Measurements from ENCODE around the gene HIPK1. TPM values are rescaled to one million over a fixed set of nuclear protein-coding genes. Genes with fewer than 3 reads are reported as not detected.

Gene HIPK1
- total RNA-seq, 5 donors from 2014 or later (not counting 1 experiment from before 2014, with no cell fraction given) = 99.5 to 189 (median 103) TPM

DNA sequence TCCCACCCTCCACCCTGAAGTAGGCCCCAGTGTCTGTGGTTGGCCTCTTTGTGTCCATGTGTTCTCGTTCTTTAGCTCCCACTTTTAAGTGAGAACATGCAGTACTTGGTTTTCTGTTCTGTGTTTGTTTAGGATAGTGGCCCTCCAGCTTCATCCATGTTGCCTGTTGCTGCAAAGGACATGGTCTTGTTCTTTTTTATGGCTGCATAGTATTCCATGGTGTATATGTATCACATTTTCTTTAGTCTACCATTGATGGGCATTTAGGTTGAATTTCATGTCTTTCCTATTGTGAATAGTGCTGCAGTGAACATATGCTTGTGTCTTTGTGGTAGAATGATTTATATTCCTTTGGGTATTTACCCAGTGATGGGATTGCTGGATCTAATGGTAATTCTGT is 6.1 kb downstream of the HIPK1 start:
- Histone ChIP-seq H3K36me3 (ENCODE audit: control insufficient read depth in 2 of 2, extremely low read depth in 1 of 2, insufficient read depth in 1 of 2, low read length in 1 of 2) (no peaks in the 10 kb centered on the region), H3K27ac (ENCODE audit: low read length) (peak overlapping the region; percentile 54), H3K27me3 (replicated peaks in 1 of 2; ENCODE audit: control insufficient read depth in 2 of 2, extremely low read depth in 1 of 2, insufficient read depth in 2 of 2, low read length in 1 of 2) (no peaks in the 10 kb centered on the region), H3K9me3 (no peaks in the 10 kb centered on the region), H3K4me1 (ENCODE audit: control insufficient read depth in 1 of 2, extremely low read depth in 1 of 2, insufficient read depth in 2 of 2, low read length in 2 of 2) (peaks cover 57 to 70% of the 10 kb centered on the region in 2 experiments), H3K4me3 (ENCODE audit: control insufficient read depth in 1 of 2, extremely low read depth in 1 of 2, low read length in 1 of 2) (no peak overlapping the region)
- POLR2A ChIA-PET = interaction anchor here (0.6 to 9.2 kb wide), 14 partner anchors 8 to 1581 kb away, joined by 3 to 221 read pairs (median 7); no protein-coding TSS in a partner anchor
- CTCF ChIA-PET = interaction anchor here (0.6 to 2.1 kb wide), 7 partner anchors 9 to 1227 kb away, joined by 3 to 9 read pairs (median 3); no protein-coding TSS in a partner anchor
- peak overlapping the region in 1 of 3 donors; percentile 27 for H3K4me3 Mint-ChIP-seq
- ATAC-seq (replicated peaks in 1 of 4) = no peak
- H3K27me3 Mint-ChIP-seq = no peaks in the 10 kb centered on the region
- no peak for DNase-seq
- peak overlapping the region; percentile 72 to 76 for H3K27ac Mint-ChIP-seq
- peaks cover 93 to 95% (median 94%) of the 10 kb centered on the region in 3 donors for H3K4me1 Mint-ChIP-seq
- H3K9me3 Mint-ChIP-seq = no peaks in the 10 kb centered on the region
- 88% methylated on average over 1 of the region's 1 CpG for WGBS (ENCODE audit: insufficient coverage)
- H3K36me3 Mint-ChIP-seq = peaks cover 22% of the 10 kb centered on the region

DNA sequence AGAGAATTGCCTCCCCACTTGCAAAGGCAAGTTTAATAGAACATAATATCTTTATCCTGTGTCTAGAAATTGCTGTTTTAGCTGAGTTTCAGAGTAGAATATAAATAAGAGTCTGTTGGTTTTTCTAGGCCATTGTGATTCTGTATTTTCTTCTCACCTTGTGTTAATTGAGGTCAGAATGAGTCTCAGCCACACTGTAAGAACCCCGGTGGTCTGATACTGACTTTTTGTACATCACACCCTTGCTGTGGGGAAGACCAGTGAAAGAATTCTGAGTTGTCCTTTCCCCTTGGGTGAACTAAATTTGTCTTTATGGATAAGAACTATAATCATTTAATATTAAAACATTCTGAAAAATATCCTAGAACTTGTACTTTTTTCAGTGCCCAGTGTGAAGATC is 6.8 kb downstream of the HIPK1 start:
- Mint-ChIP-seq H3K36me3 (peaks cover 30% of the 10 kb centered on the region), H3K27ac (peak overlapping the region; percentile 72 to 76), H3K4me3 (peak overlapping the region in 1 of 3 donors; percentile 27), H3K4me1 (peaks cover 93 to 95% (median 95%) of the 10 kb centered on the region in 3 donors), H3K9me3 (no peaks in the 10 kb centered on the region), H3K27me3 (no peaks in the 10 kb centered on the region)
- CTCF ChIA-PET = interaction anchor here in 1 of 2 donors (0.7 to 2.1 kb wide), 2 partner anchors 11 to 68 kb away, joined by 3 to 9 read pairs; no protein-coding TSS in a partner anchor
- H3K9me3 ChIP-seq = no peaks in the 10 kb centered on the region
- peaks cover under 1 to 2% of the 10 kb centered on the region in 2 donors for H3K36me3 ChIP-seq (ENCODE audit: control insufficient read depth in 2 of 2, extremely low read depth in 1 of 2, insufficient read depth in 1 of 2, low read length in 1 of 2)
- H3K27me3 ChIP-seq (replicated peaks in 1 of 2; ENCODE audit: control insufficient read depth in 2 of 2, extremely low read depth in 1 of 2, insufficient read depth in 2 of 2, low read length in 1 of 2) = no peaks in the 10 kb centered on the region
- H3K27ac ChIP-seq (ENCODE audit: low read length) = peak overlapping the region; percentile 54
- POLR2A ChIA-PET = interaction anchor here (1.0 to 9.2 kb wide), 3 partner anchors 10 to 100 kb away, joined by 3 to 221 read pairs (median 20); no protein-coding TSS in a partner anchor
- no peak for ATAC-seq (replicated peaks in 1 of 4)
- no CpG with 5 or more reads among the region's 1 CpG for WGBS (ENCODE audit: insufficient coverage)
- DNase-seq = peak in 2 of 35 experiments; percentile 16 to 40
- H3K4me1 ChIP-seq (ENCODE audit: control insufficient read depth in 1 of 2, extremely low read depth in 1 of 2, insufficient read depth in 2 of 2, low read length in 2 of 2) = peaks cover 59 to 74% of the 10 kb centered on the region in 2 experiments
- no peak overlapping the region for H3K4me3 ChIP-seq (ENCODE audit: control insufficient read depth in 1 of 2, extremely low read depth in 1 of 2, low read length in 1 of 2)

DNA sequence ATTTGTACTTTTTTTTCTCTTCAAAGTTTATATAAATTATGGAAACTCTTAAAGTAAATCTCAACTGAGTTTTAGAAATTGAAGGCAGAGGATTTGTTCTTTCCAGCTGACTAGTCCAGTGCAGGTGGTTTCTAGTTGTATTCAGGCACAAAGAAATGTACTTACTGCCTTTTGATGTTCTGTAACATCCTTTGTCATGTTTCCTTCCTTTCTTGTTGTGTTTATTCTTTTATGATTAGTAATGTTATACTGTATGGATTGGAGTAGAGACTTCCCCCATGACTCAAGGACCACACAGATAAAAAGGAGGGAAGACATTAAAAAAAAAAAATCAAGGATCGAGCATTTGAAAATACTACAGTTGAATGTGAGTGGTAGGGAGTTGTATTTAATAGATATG is 8.0 kb downstream of the HIPK1 start:
- Mint-ChIP-seq H3K4me3 (peak overlapping the region; percentile 39 to 90 (median 53)), H3K36me3 (peaks cover 35% of the 10 kb centered on the region), H3K9me3 (no peaks in the 10 kb centered on the region), H3K4me1 (peaks cover 88 to 92% (median 90%) of the 10 kb centered on the region in 3 donors), H3K27me3 (no peaks in the 10 kb centered on the region), H3K27ac (peak overlapping the region; percentile 88 to 90)
- no peak overlapping the region for H3K4me3 ChIP-seq (ENCODE audit: control insufficient read depth in 1 of 2, extremely low read depth in 1 of 2, low read length in 1 of 2)
- CTCF ChIA-PET = interaction anchor here in 1 of 2 donors (0.6 to 1.4 kb wide), 3 partner anchors 9 to 26 kb away, joined by 3 to 6 read pairs (median 3); no protein-coding TSS in a partner anchor
- POLR2A ChIA-PET = interaction anchor here (0.8 to 9.2 kb wide), 2 partner anchors 10 to 68 kb away, joined by 3 to 221 read pairs; no protein-coding TSS in a partner anchor
- H3K9me3 ChIP-seq = no peaks in the 10 kb centered on the region
- H3K27ac ChIP-seq (ENCODE audit: low read length) = no peak overlapping the region
- H3K27me3 ChIP-seq (replicated peaks in 1 of 2; ENCODE audit: control insufficient read depth in 2 of 2, extremely low read depth in 1 of 2, insufficient read depth in 2 of 2, low read length in 1 of 2) = no peaks in the 10 kb centered on the region
- WGBS (ENCODE audit: insufficient coverage) = no CpG with 5 or more reads among the region's 1 CpG
- H3K36me3 ChIP-seq (ENCODE audit: control insufficient read depth in 2 of 2, extremely low read depth in 1 of 2, insufficient read depth in 1 of 2, low read length in 1 of 2) = peaks cover 4 to 10% of the 10 kb centered on the region in 2 donors
- peak in 3 of 4 experiments; percentile 24 to 39 (median 24) for ATAC-seq (replicated peaks in 1 of 4)
- peaks cover 65 to 73% of the 10 kb centered on the region in 2 experiments for H3K4me1 ChIP-seq (ENCODE audit: control insufficient read depth in 1 of 2, extremely low read depth in 1 of 2, insufficient read depth in 2 of 2, low read length in 2 of 2)
- DNase-seq = peak in 1 of 35 experiments; percentile 33

DNA sequence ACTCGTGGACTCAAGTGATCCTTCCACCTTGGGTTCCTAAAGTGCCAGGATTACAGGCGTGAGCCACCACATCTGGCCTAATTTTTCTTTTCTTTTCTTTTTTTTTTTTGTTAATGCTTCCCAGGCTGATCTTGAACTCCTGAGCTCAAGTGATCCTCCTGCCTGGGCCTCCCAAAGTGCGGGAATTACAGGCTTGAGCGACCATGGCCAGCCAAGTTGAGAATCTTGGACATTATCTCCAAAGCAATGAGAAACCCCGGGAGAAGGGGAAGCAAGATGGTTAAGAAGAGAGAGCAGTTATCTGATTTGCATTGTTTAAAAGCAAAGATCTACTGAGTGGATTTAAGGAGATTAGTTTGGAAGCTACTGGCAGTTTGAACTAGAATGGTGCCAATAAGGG is 9.1 kb downstream of the HIPK1 start:
- no peaks in the 10 kb centered on the region for H3K9me3 ChIP-seq
- ChIA-PET CTCF (interaction anchor here in 1 of 2 donors (0.6 to 1.2 kb wide), 5 partner anchors 8 to 532 kb away, joined by 3 to 5 read pairs (median 4); no protein-coding TSS in a partner anchor), POLR2A (interaction anchor here (0.5 to 1.3 kb wide), 9 partner anchors 9 to 550 kb away, joined by 3 to 7 read pairs (median 4); no protein-coding TSS in a partner anchor)
- H3K4me3 Mint-ChIP-seq = peak overlapping the region in 1 of 3 donors; percentile 90
- peak overlapping the region; percentile 88 to 90 for H3K27ac Mint-ChIP-seq
- WGBS (ENCODE audit: insufficient coverage) = 75% methylated on average over 4 of the region's 5 CpGs
- H3K36me3 Mint-ChIP-seq = peaks cover 32% of the 10 kb centered on the region
- ATAC-seq (replicated peaks in 1 of 4) = no peak
- H3K4me1 ChIP-seq (ENCODE audit: control insufficient read depth in 1 of 2, extremely low read depth in 1 of 2, insufficient read depth in 2 of 2, low read length in 2 of 2) = peaks cover 60 to 66% of the 10 kb centered on the region in 2 experiments
- H3K4me3 ChIP-seq (ENCODE audit: control insufficient read depth in 1 of 2, extremely low read depth in 1 of 2, low read length in 1 of 2) = no peak overlapping the region
- no peaks in the 10 kb centered on the region for H3K27me3 ChIP-seq (replicated peaks in 1 of 2; ENCODE audit: control insufficient read depth in 2 of 2, extremely low read depth in 1 of 2, insufficient read depth in 2 of 2, low read length in 1 of 2)
- no peaks in the 10 kb centered on the region for H3K9me3 Mint-ChIP-seq
- peaks cover 4 to 14% of the 10 kb centered on the region in 2 donors for H3K36me3 ChIP-seq (ENCODE audit: control insufficient read depth in 2 of 2, extremely low read depth in 1 of 2, insufficient read depth in 1 of 2, low read length in 1 of 2)
- no peak for DNase-seq
- peaks cover 86 to 87% (median 86%) of the 10 kb centered on the region in 3 donors for H3K4me1 Mint-ChIP-seq
- H3K27me3 Mint-ChIP-seq = no peaks in the 10 kb centered on the region
- H3K27ac ChIP-seq (ENCODE audit: low read length) = peak overlapping the region; percentile 68

DNA sequence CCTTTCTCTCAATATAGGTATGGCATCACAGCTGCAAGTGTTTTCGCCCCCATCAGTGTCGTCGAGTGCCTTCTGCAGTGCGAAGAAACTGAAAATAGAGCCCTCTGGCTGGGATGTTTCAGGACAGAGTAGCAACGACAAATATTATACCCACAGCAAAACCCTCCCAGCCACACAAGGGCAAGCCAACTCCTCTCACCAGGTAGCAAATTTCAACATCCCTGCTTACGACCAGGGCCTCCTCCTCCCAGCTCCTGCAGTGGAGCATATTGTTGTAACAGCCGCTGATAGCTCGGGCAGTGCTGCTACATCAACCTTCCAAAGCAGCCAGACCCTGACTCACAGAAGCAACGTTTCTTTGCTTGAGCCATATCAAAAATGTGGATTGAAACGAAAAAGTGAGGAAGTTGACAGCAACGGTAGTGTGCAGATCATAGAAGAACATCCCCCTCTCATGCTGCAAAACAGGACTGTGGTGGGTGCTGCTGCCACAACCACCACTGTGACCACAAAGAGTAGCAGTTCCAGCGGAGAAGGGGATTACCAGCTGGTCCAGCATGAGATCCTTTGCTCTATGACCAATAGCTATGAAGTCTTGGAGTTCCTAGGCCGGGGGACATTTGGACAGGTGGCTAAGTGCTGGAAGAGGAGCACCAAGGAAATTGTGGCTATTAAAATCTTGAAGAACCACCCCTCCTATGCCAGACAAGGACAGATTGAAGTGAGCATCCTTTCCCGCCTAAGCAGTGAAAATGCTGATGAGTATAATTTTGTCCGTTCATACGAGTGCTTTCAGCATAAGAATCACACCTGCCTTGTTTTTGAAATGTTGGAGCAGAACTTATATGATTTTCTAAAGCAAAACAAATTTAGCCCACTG is 11.5 kb downstream of the HIPK1 start:
- Mint-ChIP-seq H3K36me3 (peaks cover 33% of the 10 kb centered on the region), H3K4me1 (peaks cover 80 to 82% (median 81%) of the 10 kb centered on the region in 3 donors), H3K27me3 (no peaks in the 10 kb centered on the region), H3K27ac (peak overlapping the region; percentile 92 to 98), H3K9me3 (no peaks in the 10 kb centered on the region), H3K4me3 (peak overlapping the region; percentile 69 to 90 (median 77))
- H3K4me3 ChIP-seq (ENCODE audit: control insufficient read depth in 1 of 2, extremely low read depth in 1 of 2, low read length in 1 of 2) = peak overlapping the region in 1 of 2 donors; percentile 53
- no peaks in the 10 kb centered on the region for H3K9me3 ChIP-seq
- ATAC-seq (replicated peaks in 1 of 4) (peak; percentile 64 to 72 (median 65)), DNase-seq (peak in 30 of 35 experiments; percentile 11 to 73 (median 30))
- ChIA-PET POLR2A (interaction anchor here (0.5 to 6.1 kb wide), 7 partner anchors 7 to 36 kb away, joined by 3 to 86 read pairs (median 4); partner anchors contain the start of genes AP4B1 (in 1 of the 2) and HIPK1 (in 1 of the 2)), CTCF (interaction anchor here (0.5 to 2.8 kb wide), 5 partner anchors 8 to 12 kb away, joined by 4 to 23 read pairs (median 4); partner anchors contain the start of gene HIPK1 (in 1 of the 2))
- H3K27me3 ChIP-seq (replicated peaks in 1 of 2; ENCODE audit: control insufficient read depth in 2 of 2, extremely low read depth in 1 of 2, insufficient read depth in 2 of 2, low read length in 1 of 2) = no peaks in the 10 kb centered on the region
- peaks cover 4 to 22% of the 10 kb centered on the region in 2 donors for H3K36me3 ChIP-seq (ENCODE audit: control insufficient read depth in 2 of 2, extremely low read depth in 1 of 2, insufficient read depth in 1 of 2, low read length in 1 of 2)
- peaks cover 50 to 52% of the 10 kb centered on the region in 2 experiments for H3K4me1 ChIP-seq (ENCODE audit: control insufficient read depth in 1 of 2, extremely low read depth in 1 of 2, insufficient read depth in 2 of 2, low read length in 2 of 2)
- H3K27ac ChIP-seq (ENCODE audit: low read length) = peak overlapping the region; percentile 68
- 30% methylated on average over 5 of the region's 16 CpGs for WGBS (ENCODE audit: insufficient coverage)
